Mesodermal cell (in vitro differentiated cells): Measurements from ENCODE around the gene FCGBP. TPM values are rescaled to one million over a fixed set of nuclear protein-coding genes. Genes with fewer than 3 reads are reported as not detected.
A peak's percentile ranks its signal among the peaks of the same experiment; 100 is the strongest.

Experiments
- H3K27ac ChIP-seq: 2 replicates; pipeline ENCODE4 v1.7.0; 2013; ENCODE audit warnings: mild to moderate bottlenecking, low read depth, low read length, moderate library complexity; ENCODE audit not compliant: severe bottlenecking
- H3K36me3 ChIP-seq: 2 replicates; pipeline ENCODE4 v1.7.1; 2013; ENCODE audit warnings: mild to moderate bottlenecking, low read length, moderate library complexity; ENCODE audit not compliant: control insufficient read depth, insufficient read depth
- H3K4me1 ChIP-seq: one replicate; pipeline ENCODE4 v1.7.1; 2013; ENCODE audit warnings: mild to moderate bottlenecking, low read length; ENCODE audit not compliant: insufficient read depth, control insufficient read depth, poor library complexity, severe bottlenecking
- H3K4me3 ChIP-seq: 2 replicates; pipeline ENCODE4 v1.7.0; 2013; ENCODE audit warnings: low read length, control low read depth, mild to moderate bottlenecking; ENCODE audit not compliant: insufficient read depth, poor library complexity, severe bottlenecking; ENCODE audit errors: extremely low read depth
- H3K9me3 ChIP-seq: 2 replicates; pipeline ENCODE4 v1.7.1; 2013; ENCODE audit warnings: mild to moderate bottlenecking, low read length, moderate library complexity; ENCODE audit not compliant: control insufficient read depth
- WGBS, 2 experiments: methylation state at CpG; one replicate each; pipeline ENCODE4 v1.1.5; 2013; ENCODE audit warnings: missing lambda C conversion rate in 2 of 2; ENCODE audit not compliant: insufficient coverage in 2 of 2; 5-methylcytosine and 5-hydroxymethylcytosine counted together
- polyA plus RNA-seq, 2 experiments: library from polyadenylated mRNA; stranded (reverse); fragments of 50-300 nt; gene quantifications; one replicate each; pipeline ENCODE4 v1.2.3, GENCODE V29; 2013

FCGBP gene
- 0.11 TPM for polyA plus RNA-seq (2013, experiment 1 of 2)
- 0.05 TPM for polyA plus RNA-seq (2013, experiment 2 of 2)

- 86 to 88% methylated on average over 2 to 5 of the region's 5 CpGs for WGBS, 2 experiments
- Histone ChIP-seq H3K9me3 (no peaks in the 10 kb centered on the region), H3K4me3 (no peak within 1 kb of the TSS), H3K36me3 (no peaks in the 10 kb centered on the region), H3K27ac (no peak within 1 kb of the TSS), H3K4me1 (no peaks in the 10 kb centered on the region)
Measured at GRCh38 chr19:39934584-39935363, at the start of gene FCGBP. Gene FCGBP, minus strand, starts transcription at chr19:39934634.

GRCh38 chr19:39983695-39984300 is 49.4 kb upstream of the FCGBP start:
- H3K9me3 ChIP-seq, result peaks cover 37% of the 10 kb centered on the region
- no peak overlapping the region for H3K4me3 ChIP-seq
- H3K4me1 ChIP-seq, result no peaks in the 10 kb centered on the region
- 100% methylated on average over 2 of the region's 5 CpGs; no CpG with 5 or more reads in 1 of the 2 experiments for WGBS, 2 experiments
- H3K36me3 ChIP-seq, result peaks cover 57% of the 10 kb centered on the region
- no peak overlapping the region for H3K27ac ChIP-seq

GRCh38 chr19:39982883-39983282 is 48.4 kb upstream of the FCGBP start:
- peaks cover 66% of the 10 kb centered on the region for H3K36me3 ChIP-seq

GRCh38 chr19:39974377-39975155 is 40.1 kb upstream of the FCGBP start:
- H3K36me3 ChIP-seq, result peaks cover 69% of the 10 kb centered on the region
- H3K4me3 ChIP-seq, result no peak overlapping the region
- H3K27ac ChIP-seq, result no peak overlapping the region
- WGBS, 2 experiments, result 92 to 98% methylated on average over 21 of the region's 24 CpGs
- no peaks in the 10 kb centered on the region for H3K9me3 ChIP-seq
- peaks cover 8% of the 10 kb centered on the region for H3K4me1 ChIP-seq

More at GRCh38 chr19:39982883-39983282, 48.4 kb upstream of the FCGBP start:
- Histone ChIP-seq H3K4me1 (no peaks in the 10 kb centered on the region), H3K9me3 (peaks cover 34% of the 10 kb centered on the region), H3K4me3 (no peak overlapping the region), H3K27ac (no peak overlapping the region)
- WGBS, 2 experiments, result no CpG with 5 or more reads among the region's 1 CpG

- H3K27ac ChIP-seq, result peak overlapping the region; percentile 84
- 4 to 7% methylated on average over 14 to 19 of the region's 21 CpGs for WGBS, 2 experiments
- peak overlapping the region; percentile 99 for H3K4me3 ChIP-seq
- H3K36me3 ChIP-seq, result peaks cover 39% of the 10 kb centered on the region
- H3K9me3 ChIP-seq, result no peaks in the 10 kb centered on the region
- H3K4me1 ChIP-seq, result peaks cover 10% of the 10 kb centered on the region
Measured at GRCh38 chr19:39971380-39972035, 37.1 kb upstream of the FCGBP start.

GRCh38 chr19:39970675-39971379 is 36.4 kb upstream of the FCGBP start, which contains the start of gene PSMC4:
Gene PSMC4, plus strand, starts transcription at chr19:39971165. Its CDS starts 38 bp downstream, at chr19:39971203.
- H3K4me3 ChIP-seq, result peak within 1 kb of the TSS; percentile 99
- 0% methylated on average over 40 of the region's 47 CpGs for WGBS, 2 experiments
- H3K9me3 ChIP-seq, result no peaks in the 10 kb centered on the region
- H3K27ac ChIP-seq, result peak within 1 kb of the TSS; percentile 86
- peaks cover 10% of the 10 kb centered on the region for H3K4me1 ChIP-seq
- H3K36me3 ChIP-seq, result peaks cover 38% of the 10 kb centered on the region

- Histone ChIP-seq H3K4me3 (peak overlapping the region; percentile 99), H3K9me3 (no peaks in the 10 kb centered on the region), H3K36me3 (peaks cover 33% of the 10 kb centered on the region), H3K27ac (peak overlapping the region; percentile 86), H3K4me1 (peaks cover 10% of the 10 kb centered on the region)
- WGBS, 2 experiments, result 19 to 24% methylated on average over 10 to 11 of the region's 11 CpGs
Measured at GRCh38 chr19:39970425-39970674, 35.9 kb upstream of the FCGBP start.

- Histone ChIP-seq H3K36me3 (peaks cover 28% of the 10 kb centered on the region), H3K9me3 (no peaks in the 10 kb centered on the region), H3K4me3 (peak overlapping the region; percentile 99), H3K27ac (peak overlapping the region; percentile 86), H3K4me1 (peaks cover 10% of the 10 kb centered on the region)
- WGBS, 2 experiments, result 69 to 72% methylated on average over 5 to 6 of the region's 13 CpGs
Measured at GRCh38 chr19:39969681-39970424, 35.4 kb upstream of the FCGBP start.

- WGBS, 2 experiments, result 80 to 100% methylated on average over 1 to 3 of the region's 6 CpGs
- Histone ChIP-seq H3K36me3 (peaks cover 22% of the 10 kb centered on the region), H3K9me3 (no peaks in the 10 kb centered on the region), H3K27ac (no peak overlapping the region), H3K4me1 (peaks cover 10% of the 10 kb centered on the region), H3K4me3 (no peak overlapping the region)
Measured at GRCh38 chr19:39969266-39969665, 34.8 kb upstream of the FCGBP start.
